OCI-LY3 (cell line): ENCODE measurements around the gene LPCAT1.

Experiments used
- EZH2phosphoT487 ChIP-seq: fragments of 200-600 bp; shearing (Covaris generic); IDR thresholded peaks from 2 replicates; pipeline ENCODE4 v1.6.1; 2018; ENCODE audit warnings: antibody characterized with exemption, mixed run types, low read depth
- TF ChIP-seq, protein P1 (sequence below): fragments of 200-600, 300-600 bp; sonication (generic); IDR thresholded peaks from 2 replicates; pipeline ENCODE4 v1.5.1; 2014; ENCODE audit warnings: antibody characterized with exemption, low read length, low read depth

DNA sequence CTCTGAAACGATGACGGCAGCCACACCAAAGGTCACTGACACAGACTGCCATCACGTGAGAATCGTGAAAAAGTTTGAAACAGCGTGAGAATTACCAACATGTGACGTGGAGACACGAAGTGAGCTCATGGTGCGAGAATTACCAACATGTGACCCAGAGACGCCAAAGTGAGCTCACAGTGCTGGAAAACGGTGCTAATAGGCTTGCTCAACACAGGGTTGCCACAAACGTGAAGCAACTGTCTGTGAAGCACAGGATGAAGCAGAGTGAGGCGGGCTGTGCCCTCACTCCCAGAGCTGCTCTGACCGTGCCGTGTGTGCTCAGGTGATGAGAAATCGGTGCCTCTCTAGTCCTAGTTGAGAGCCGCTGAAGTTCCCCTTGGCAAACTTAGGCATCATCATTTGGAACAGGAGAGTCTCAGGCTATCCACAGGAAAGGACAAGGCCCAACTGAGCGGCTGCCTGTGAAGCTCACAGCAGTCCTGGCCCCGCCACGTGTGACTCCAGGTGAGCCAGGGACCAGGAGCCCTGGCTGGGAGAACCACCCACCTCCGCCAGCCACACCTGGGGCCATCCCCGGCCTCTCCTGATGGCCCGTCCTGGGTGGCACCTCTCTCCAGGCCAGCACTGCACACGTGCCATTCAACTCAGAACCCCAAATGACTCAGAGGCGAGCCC, 48.8 kb downstream of the LPCAT1 start:
- TF ChIP-seq, protein P1, sequence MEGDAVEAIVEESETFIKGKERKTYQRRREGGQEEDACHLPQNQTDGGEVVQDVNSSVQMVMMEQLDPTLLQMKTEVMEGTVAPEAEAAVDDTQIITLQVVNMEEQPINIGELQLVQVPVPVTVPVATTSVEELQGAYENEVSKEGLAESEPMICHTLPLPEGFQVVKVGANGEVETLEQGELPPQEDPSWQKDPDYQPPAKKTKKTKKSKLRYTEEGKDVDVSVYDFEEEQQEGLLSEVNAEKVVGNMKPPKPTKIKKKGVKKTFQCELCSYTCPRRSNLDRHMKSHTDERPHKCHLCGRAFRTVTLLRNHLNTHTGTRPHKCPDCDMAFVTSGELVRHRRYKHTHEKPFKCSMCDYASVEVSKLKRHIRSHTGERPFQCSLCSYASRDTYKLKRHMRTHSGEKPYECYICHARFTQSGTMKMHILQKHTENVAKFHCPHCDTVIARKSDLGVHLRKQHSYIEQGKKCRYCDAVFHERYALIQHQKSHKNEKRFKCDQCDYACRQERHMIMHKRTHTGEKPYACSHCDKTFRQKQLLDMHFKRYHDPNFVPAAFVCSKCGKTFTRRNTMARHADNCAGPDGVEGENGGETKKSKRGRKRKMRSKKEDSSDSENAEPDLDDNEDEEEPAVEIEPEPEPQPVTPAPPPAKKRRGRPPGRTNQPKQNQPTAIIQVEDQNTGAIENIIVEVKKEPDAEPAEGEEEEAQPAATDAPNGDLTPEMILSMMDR: no peak
- no peak for TF ChIP-seq EZH2phosphoT487
